SK-N-MC (cell line): ENCODE data around the gene WFIKKN1.

ENCODE experiments used
- DNase-seq: peaks from one replicate; pipeline ENCODE4 v3.0.0-alpha.2; 2011; ENCODE audit warnings: low read depth, low spot score
- H3K27ac ChIP-seq: fragments of 200-600 bp; sonication (generic); 2 replicates; pipeline ENCODE4 v1.5.1; 2016; ENCODE audit warnings: mixed run types
- H3K36me3 ChIP-seq: fragments of 200-600 bp; sonication (generic); 2 replicates; pipeline ENCODE4 v1.6.1; 2017; ENCODE audit warnings: antibody characterized with exemption, low read length, mixed read lengths; ENCODE audit not compliant: insufficient read depth
- H3K4me3 ChIP-seq: fragments of 200-600 bp; sonication (generic); 2 replicates; pipeline ENCODE4 v1.5.1; 2016
- H3K9ac ChIP-seq: fragments of 200-600 bp; sonication (generic); 2 replicates; pipeline ENCODE4 v1.8.0; 2017; ENCODE audit warnings: mixed run types, mixed read lengths; ENCODE audit not compliant: insufficient read length
- H3K9me3 ChIP-seq: fragments of 200-600 bp; sonication (generic); 2 replicates; pipeline ENCODE4 v1.6.1; 2017; ENCODE audit warnings: low read depth, mild to moderate bottlenecking, antibody characterized with exemption, low read length, moderate library complexity, mixed read lengths
- EZH2 ChIP-seq: fragments of 200-600 bp; sonication (generic); IDR thresholded peaks from one replicate; pipeline ENCODE4 v1.6.1; 2017; ENCODE audit warnings: antibody characterized with exemption
- FOXP2 ChIP-seq: optimal IDR thresholded peaks from 2 replicates; pipeline ENCODE3; 2011; ENCODE audit warnings: mild to moderate bottlenecking, moderate library complexity; ENCODE audit not compliant: insufficient read depth; ENCODE audit errors: extremely low read length, control extremely low read depth
- POLR2AphosphoS5 ChIP-seq: IDR thresholded peaks from 2 replicates; pipeline ENCODE4 v1.6.1; 2012; ENCODE audit warnings: mild to moderate bottlenecking, low read depth, low read length, borderline replicate concordance

Gene WFIKKN1

DNA sequence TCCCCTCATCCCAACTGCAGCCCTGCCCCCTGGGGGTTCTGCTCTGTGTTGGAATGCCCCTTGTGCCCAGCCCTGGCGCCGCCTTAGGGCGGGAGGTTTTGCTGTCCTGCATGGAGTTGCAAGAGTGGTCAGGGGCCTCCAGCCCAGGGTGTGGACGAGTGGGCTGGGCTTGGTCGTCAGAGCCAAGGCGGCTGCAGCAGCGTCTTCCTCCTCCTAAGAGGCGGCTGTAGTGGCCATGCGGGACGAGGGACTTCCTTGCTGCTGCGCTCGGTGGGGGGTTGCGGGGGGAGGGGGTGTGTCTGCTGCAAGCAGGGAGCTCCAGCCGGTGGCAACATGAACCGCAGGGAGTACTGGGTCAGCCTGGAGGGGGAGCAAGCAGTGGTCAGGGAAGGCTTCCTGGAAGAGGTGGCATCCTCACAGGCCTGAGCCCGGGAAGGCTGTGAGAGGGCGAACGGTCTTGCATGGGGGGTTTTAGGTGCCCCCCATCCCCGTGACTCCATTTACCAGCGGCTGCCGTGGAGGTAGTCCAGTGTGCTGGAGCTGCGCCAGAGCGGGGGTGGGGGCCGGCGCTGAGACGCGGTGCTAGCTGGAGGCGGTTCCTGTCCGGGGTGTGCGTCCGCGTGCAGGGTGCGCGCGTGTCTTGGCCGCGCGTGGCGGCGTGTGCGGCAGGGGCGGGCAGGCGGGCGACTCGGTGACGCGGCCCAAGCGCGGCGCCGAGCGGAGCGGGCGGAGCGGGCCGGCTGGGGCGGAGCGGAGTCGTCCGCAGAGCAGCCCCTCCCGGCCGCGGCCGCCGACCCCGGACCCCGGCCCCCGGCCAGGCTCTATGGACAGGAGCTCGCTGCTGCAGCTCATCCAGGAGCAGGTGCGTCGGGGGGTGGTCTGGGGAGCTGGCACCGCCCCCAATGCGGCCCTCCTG, 44.4 kb downstream of the WFIKKN1 start, which contains the start of gene RHBDL1:
TSS of gene RHBDL1 (plus strand) at position 704 of the 916 bp plus-strand sequence. CDS start at position 824, 120 bp downstream.
- peak within 1 kb of the TSS; percentile 45; the same call in 1 of the 2 replicates for H3K4me3 ChIP-seq
- peaks cover 37% of the 10 kb centered on the region; the same call in 1 of the 2 replicates for H3K36me3 ChIP-seq
- no peak within 1 kb of the TSS for H3K27ac ChIP-seq
- no peak for DNase-seq
- no peaks in the 10 kb centered on the region for H3K9me3 ChIP-seq
- TF ChIP-seq FOXP2 (no peak), POLR2AphosphoS5 (no peak), EZH2 (no peak)
- no peak within 1 kb of the TSS for H3K9ac ChIP-seq

DNA sequence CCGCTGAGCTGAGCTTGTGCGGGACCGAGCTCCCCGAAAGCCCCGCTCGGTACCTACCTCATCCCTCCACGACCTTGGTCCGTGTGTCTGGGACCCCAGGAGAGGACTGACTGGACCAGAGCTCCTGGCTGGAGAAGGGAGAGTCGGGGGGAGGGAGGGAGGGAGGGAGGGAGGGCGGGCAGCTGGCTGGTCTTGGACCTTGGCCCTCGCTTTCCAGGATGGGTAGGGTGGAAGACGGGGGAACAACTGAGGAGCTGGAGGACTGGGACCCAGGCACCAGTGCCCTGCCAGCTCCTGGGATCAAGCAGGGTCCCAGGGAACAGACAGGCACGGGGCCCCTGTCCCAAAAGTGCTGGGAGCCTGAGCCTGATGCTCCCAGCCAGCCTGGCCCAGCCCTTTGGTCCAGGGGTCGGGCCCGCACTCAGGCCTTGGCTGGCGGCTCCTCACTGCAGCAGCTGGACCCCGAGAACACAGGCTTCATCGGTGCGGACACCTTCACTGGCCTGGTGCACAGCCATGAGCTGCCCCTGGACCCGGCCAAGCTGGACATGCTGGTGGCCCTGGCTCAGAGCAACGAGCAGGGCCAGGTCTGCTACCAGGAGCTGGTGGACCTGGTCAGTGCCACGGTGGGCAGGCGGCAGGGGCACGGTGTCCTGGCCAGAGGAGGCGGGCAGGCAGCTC, 45.2 kb downstream of the WFIKKN1 start:
- DNase-seq: no peak
- no peak for TF ChIP-seq FOXP2
- H3K4me3 ChIP-seq: no peak overlapping the region
- no peaks in the 10 kb centered on the region for H3K9me3 ChIP-seq
- peaks cover 29% of the 10 kb centered on the region; the same call in 1 of the 2 replicates for H3K36me3 ChIP-seq
- H3K27ac ChIP-seq: no peak overlapping the region
- H3K9ac ChIP-seq: no peak overlapping the region

DNA sequence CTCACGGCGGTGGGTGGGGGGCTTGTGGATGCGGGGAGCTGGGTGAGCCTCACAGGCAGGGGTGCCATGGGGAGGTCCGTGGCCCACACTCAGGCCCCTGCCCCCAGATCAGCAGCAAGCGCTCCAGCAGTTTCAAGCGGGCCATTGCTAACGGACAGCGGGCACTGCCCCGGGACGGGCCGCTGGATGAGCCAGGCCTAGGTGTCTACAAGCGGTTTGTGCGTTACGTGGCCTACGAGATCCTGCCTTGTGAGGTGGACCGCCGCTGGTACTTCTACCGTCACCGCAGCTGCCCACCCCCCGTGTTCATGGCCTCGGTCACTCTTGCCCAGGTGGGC, 45.7 kb downstream of the WFIKKN1 start:
- Histone ChIP-seq H3K9me3 (no peaks in the 10 kb centered on the region), H3K9ac (no peak overlapping the region), H3K36me3 (peaks cover 27% of the 10 kb centered on the region; the same call in 1 of the 2 replicates), H3K27ac (no peak overlapping the region), H3K4me3 (no peak overlapping the region)
- DNase-seq: no peak
- TF ChIP-seq FOXP2 (no peak), EZH2 (no peak), POLR2AphosphoS5 (no peak)

DNA sequence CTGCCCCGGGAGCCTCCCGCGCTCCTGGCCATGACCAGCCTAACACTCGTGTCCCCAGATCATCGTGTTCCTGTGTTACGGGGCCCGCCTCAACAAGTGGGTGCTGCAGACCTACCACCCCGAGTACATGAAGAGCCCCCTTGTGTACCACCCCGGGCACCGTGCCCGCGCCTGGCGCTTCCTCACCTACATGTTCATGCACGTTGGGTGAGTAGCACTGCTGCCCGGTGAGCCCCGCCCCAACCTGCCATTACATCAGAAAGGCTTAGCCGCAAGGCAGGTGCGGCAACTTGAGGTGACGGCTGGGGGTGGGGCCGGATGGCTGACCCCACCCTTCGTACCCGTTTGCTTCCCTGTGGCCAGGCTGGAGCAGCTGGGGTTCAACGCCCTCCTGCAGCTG, 46.1 kb downstream of the WFIKKN1 start:
- Histone ChIP-seq H3K4me3 (no peak overlapping the region), H3K27ac (no peak overlapping the region), H3K9me3 (no peaks in the 10 kb centered on the region), H3K9ac (no peak overlapping the region), H3K36me3 (peaks cover 29% of the 10 kb centered on the region)
- no peak for TF ChIP-seq FOXP2
- no peak for TF ChIP-seq POLR2AphosphoS5
- TF ChIP-seq EZH2: no peak
- DNase-seq: no peak

DNA sequence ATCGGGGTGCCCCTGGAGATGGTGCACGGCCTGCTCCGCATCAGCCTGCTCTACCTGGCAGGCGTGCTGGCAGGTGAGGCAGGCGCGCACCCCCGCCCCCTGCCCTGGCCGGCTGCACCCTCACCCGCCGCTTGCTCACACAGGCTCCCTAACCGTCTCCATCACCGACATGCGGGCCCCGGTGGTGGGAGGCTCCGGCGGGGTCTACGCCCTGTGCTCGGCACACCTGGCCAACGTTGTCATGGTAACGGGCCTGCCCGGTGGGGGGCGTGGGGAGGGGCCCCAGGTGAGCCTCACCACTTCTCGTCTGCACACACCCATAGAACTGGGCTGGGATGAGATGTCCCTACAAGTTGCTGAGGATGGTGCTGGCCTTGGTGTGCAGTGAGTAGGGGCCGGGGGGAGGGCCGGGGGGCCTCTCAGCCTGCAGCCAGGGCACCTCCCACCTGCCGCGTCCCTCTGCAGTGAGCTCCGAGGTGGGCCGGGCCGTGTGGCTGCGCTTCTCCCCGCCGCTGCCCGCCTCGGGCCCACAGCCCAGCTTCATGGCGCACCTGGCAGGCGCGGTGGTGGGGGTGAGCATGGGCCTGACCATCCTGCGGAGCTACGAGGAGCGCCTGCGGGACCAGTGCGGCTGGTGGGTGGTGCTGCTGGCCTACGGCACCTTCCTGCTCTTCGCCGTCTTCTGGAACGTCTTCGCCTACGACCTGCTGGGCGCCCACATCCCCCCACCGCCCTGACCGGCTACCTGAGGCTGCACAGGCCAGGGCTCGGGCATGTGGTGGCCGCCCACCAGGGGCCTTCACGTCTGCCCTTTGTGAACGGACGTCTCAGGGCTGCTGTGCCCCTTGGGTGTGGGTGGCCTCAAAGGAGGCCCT, 46.8 kb downstream of the WFIKKN1 start:
- Histone ChIP-seq H3K9ac (no peak overlapping the region), H3K36me3 (peaks cover 29% of the 10 kb centered on the region), H3K4me3 (no peak overlapping the region), H3K27ac (no peak overlapping the region), H3K9me3 (no peaks in the 10 kb centered on the region)
- DNase-seq: no peak
- no peak for TF ChIP-seq POLR2AphosphoS5
- TF ChIP-seq FOXP2: no peak
- no peak for TF ChIP-seq EZH2

DNA sequence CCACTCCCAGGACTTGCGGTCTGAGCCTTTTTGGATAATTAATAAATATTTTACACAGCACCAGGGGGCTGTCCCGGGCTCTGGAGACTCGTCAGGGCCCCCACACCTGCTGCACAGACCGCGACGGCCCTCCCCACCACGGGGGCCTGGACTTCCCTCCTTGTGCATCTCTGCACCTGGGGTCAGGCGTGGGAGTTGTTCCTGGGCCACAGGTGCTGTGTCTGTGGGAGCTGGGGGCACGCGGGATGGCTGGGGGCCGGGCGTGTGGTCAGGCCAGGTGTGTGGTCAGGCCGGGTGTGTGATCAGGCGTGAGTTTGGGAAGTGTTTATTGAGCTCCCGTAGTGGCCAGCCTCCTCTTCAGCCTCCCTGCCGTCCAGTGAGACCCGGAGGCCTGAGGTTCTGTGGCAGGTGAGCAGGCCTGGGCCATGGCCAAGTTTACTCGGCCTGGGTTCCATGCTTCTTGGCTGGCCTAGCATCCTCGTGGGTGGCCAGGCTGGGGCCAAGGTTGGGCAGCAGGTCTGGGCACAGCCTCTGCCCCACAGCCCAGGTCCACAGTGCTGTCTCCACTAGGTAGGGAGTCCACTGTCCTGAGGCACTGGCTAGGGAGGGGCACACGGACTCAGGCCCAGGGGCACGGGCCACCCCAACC, 47.5 kb downstream of the WFIKKN1 start:
- TF ChIP-seq EZH2: no peak
- TF ChIP-seq FOXP2: no peak
- TF ChIP-seq POLR2AphosphoS5: no peak
- H3K36me3 ChIP-seq: peaks cover 29% of the 10 kb centered on the region
- H3K9ac ChIP-seq: no peak overlapping the region
- H3K9me3 ChIP-seq: no peaks in the 10 kb centered on the region
- no peak for DNase-seq
- no peak overlapping the region; the same call in 1 of the 2 replicates for H3K27ac ChIP-seq
- no peak overlapping the region for H3K4me3 ChIP-seq

DNA sequence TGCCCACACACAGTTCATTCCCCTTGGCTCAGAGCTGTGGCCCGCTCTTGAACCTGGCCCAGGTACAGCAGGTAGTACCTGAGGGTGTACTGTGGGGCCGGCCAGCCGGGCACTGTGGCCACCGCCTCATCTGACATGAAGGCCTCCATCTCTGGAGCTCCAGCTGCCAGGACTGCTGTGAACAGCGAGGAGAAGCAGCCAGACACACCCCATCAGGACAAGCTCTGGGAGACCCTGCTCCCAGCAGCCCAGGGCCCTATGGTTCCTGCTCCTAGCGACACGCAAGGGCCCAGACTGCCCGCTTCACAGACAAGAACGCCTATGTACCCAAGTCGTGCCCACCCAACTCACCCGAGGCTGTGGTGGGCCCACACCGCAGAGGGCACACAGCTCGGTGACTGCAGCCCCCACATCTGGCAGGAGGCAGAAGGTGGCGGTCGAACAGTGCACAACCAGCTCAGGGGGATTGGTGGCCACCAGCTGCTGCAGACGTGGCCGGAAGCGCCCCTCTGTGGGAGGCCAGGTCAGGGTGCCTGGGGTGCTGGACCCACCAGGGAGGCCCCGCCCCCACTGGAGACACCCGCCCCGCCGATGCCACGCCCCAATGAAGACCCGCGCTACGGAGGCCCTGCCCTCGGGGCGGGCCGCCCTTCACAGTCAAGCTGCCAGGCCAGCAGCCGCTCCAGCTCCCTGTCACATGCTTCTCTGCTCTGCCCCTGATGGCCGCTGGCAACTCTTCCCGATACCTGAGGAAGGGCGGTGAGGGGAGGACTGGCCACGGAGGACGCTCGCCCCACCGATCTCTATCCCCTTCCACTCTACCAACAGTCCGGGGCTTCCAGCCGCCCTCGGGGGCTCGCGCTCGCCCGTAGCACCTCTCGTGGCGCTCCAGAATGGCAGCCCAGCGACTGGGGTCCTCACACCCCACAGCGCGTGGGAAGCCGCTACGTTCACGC, 48.4 kb downstream of the WFIKKN1 start:
- TF ChIP-seq FOXP2: no peak
- no peak for TF ChIP-seq EZH2
- TF ChIP-seq POLR2AphosphoS5: no peak; the same call in 1 of the 2 replicates
- H3K9ac ChIP-seq: peak overlapping the region; percentile 85
- DNase-seq: no peak
- peak overlapping the region; percentile 94 for H3K4me3 ChIP-seq
- peak overlapping the region; percentile 91 for H3K27ac ChIP-seq
- H3K9me3 ChIP-seq: no peaks in the 10 kb centered on the region
- H3K36me3 ChIP-seq: peaks cover 23% of the 10 kb centered on the region
